ENCODE measurements around the gene SEC14L1.

- TF ChIP-seq GATA2 (IDR thresholded peaks at IDR 0.05; ENCODE audit: low read depth, low read length) (no peak), GATA3 (IDR thresholded peaks at IDR 0.05; ENCODE audit: low read depth, low read length) (no peak)
These were observed 81.6 kb downstream of the SEC14L1 start for GRCh38 chr17:77222356-77222755.

Data from SH-SY5Y (cell line).